ENCODE measurements around the gene CAST. TPM values are rescaled to one million over a fixed set of nuclear protein-coding genes. Genes with fewer than 3 reads are reported as not detected.

Gene CAST
- total RNA-seq, 1 donor from 2014 or later, result 239 TPM

GRCh38 chr5:96818125-96818788, 156.1 kb downstream of the CAST start:
- DNase-seq (ENCODE audit: extremely low spot score, unreplicated experiment), result no peak
- TF ChIP-seq CTCF (conservative IDR thresholded peaks at IDR 0.05), result no peak
- no peaks in the 10 kb centered on the region for H3K27me3 Mint-ChIP-seq
- no peaks in the 10 kb centered on the region for H3K4me1 Mint-ChIP-seq (ENCODE audit: unreplicated experiment)
- no peaks in the 10 kb centered on the region for H3K9me3 Mint-ChIP-seq
- no peak overlapping the region for H3K4me3 Mint-ChIP-seq
- no peaks in the 10 kb centered on the region for H3K36me3 Mint-ChIP-seq
- H3K27ac Mint-ChIP-seq, result no peak overlapping the region

GRCh38 chr5:96819806-96820205, 157.6 kb downstream of the CAST start:
- Mint-ChIP-seq H3K4me1 (ENCODE audit: unreplicated experiment) (peaks cover 4% of the 10 kb centered on the region), H3K27ac (no peak overlapping the region), H3K9me3 (no peaks in the 10 kb centered on the region), H3K36me3 (no peaks in the 10 kb centered on the region), H3K27me3 (no peaks in the 10 kb centered on the region), H3K4me3 (no peak overlapping the region)
- TF ChIP-seq CTCF (conservative IDR thresholded peaks at IDR 0.05), result no peak
- no peak for DNase-seq (ENCODE audit: extremely low spot score, unreplicated experiment)

GRCh38 chr5:96821260-96821916, 159.2 kb downstream of the CAST start:
- no peaks in the 10 kb centered on the region for H3K36me3 Mint-ChIP-seq
- TF ChIP-seq CTCF (conservative IDR thresholded peaks at IDR 0.05), result no peak
- H3K27me3 Mint-ChIP-seq, result no peaks in the 10 kb centered on the region
- no peak for DNase-seq (ENCODE audit: extremely low spot score, unreplicated experiment)
- no peak overlapping the region for H3K4me3 Mint-ChIP-seq
- H3K27ac Mint-ChIP-seq, result no peak overlapping the region
- H3K9me3 Mint-ChIP-seq, result no peaks in the 10 kb centered on the region
- peaks cover 4% of the 10 kb centered on the region for H3K4me1 Mint-ChIP-seq (ENCODE audit: unreplicated experiment)

- Mint-ChIP-seq H3K4me1 (ENCODE audit: unreplicated experiment) (peaks cover 4% of the 10 kb centered on the region), H3K27me3 (no peaks in the 10 kb centered on the region), H3K27ac (no peak overlapping the region), H3K36me3 (no peaks in the 10 kb centered on the region), H3K9me3 (no peaks in the 10 kb centered on the region), H3K4me3 (no peak overlapping the region)
- DNase-seq (ENCODE audit: extremely low spot score, unreplicated experiment), result no peak
- no peak for TF ChIP-seq CTCF (conservative IDR thresholded peaks at IDR 0.05)
Measured at GRCh38 chr5:96822686-96823459, 160.7 kb downstream of the CAST start.

- no peak overlapping the region for H3K4me3 Mint-ChIP-seq
- no peak for TF ChIP-seq CTCF (conservative IDR thresholded peaks at IDR 0.05)
- H3K36me3 Mint-ChIP-seq, result no peaks in the 10 kb centered on the region
- H3K27ac Mint-ChIP-seq, result no peak overlapping the region
- peaks cover 4% of the 10 kb centered on the region for H3K4me1 Mint-ChIP-seq (ENCODE audit: unreplicated experiment)
- H3K27me3 Mint-ChIP-seq, result no peaks in the 10 kb centered on the region
- no peak for DNase-seq (ENCODE audit: extremely low spot score, unreplicated experiment)
- H3K9me3 Mint-ChIP-seq, result no peaks in the 10 kb centered on the region
Measured at GRCh38 chr5:96823900-96824380, 161.8 kb downstream of the CAST start.

Other genes with a start within 250 kb of the CAST start
- gene PCSK1, start 229.1 kb upstream of the CAST start, total RNA-seq (ENCODE audit: low replicate concordance), result 13.6 and 49.2 TPM in 2 replicates
- 52.7 and 54.9 TPM in 2 replicates for gene ERAP1, start 145.6 kb downstream of the CAST start, total RNA-seq (ENCODE audit: low replicate concordance)
- gene ERAP2, start 214.1 kb downstream of the CAST start, total RNA-seq (ENCODE audit: low replicate concordance), result 0.86 and 1.5 TPM in 2 replicates

All from type B pancreatic cell (in vitro differentiated cells).